ENCODE results near the gene CNTN4. TPM values are rescaled to one million over a fixed set of nuclear protein-coding genes. Genes with fewer than 3 reads are reported as not detected.

Gene CNTN4
- total RNA-seq, 2 donors from 2014 or later = 0.62 to 0.79 TPM

DNA sequence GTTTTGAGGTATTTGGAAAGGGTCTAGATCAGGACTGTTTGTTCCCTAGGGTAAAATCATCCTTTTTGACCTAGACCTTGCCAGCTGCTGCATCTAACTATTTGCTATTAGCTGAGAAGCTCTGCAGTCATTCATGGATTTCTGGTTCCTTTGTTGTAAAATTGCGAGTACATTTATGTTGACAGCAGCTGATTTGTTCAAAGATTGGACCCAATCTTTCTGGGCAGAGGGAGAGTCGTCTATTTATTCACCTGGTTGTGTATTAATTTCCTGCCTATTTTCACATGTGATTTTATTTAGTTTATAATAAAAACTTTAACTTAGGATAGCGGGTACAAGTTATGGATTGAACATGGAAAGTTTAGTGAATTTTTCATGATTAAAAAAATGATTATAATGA, 236.3 kb downstream of the CNTN4 start:
- ATAC-seq (replicated peaks in 1 of 2) = no peak
- Mint-ChIP-seq H3K27ac (no peak overlapping the region), H3K9me3 (no peaks in the 10 kb centered on the region), H3K36me3 (ENCODE audit: insufficient read depth in 2 of 2) (no peaks in the 10 kb centered on the region), H3K4me3 (no peak overlapping the region), H3K27me3 (ENCODE audit: low read depth) (no peaks in the 10 kb centered on the region), H3K4me1 (ENCODE audit: low read depth) (no peaks in the 10 kb centered on the region)
- no peak for DNase-seq

DNA sequence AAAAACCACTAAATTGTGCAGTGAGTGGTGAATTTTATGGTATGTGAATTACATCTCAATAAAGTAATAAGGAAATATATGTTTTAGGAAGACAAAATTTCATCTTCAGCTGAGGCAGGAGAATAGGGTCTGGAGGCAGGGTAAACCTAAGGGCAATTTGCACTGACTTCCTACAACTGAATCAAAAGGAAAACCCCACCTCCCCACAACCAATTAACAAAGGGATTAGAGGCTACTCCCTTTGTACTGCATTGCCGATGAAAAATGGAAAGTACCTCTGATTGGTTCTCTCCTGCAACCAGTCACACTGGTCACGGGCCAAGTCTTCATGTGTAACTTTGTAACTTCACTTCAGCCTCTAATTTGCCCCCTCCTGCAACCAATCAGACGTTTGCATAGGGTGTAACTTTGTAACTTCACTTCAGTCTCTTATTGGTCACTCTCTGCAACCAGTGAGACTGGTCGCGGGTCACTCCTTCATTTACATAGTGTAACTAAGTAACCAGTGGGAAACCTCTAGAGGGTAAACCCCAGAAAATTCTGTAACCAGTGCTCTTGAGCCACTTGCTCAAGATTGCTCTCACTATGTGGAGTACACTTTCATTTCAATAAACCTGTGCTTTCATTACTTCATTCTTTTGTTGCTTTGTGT, 244.5 kb downstream of the CNTN4 start:
- Mint-ChIP-seq H3K27me3 (ENCODE audit: low read depth) (no peaks in the 10 kb centered on the region), H3K9me3 (no peaks in the 10 kb centered on the region), H3K4me1 (ENCODE audit: low read depth) (no peaks in the 10 kb centered on the region), H3K4me3 (no peak overlapping the region), H3K36me3 (ENCODE audit: insufficient read depth in 2 of 2) (no peaks in the 10 kb centered on the region), H3K27ac (no peak overlapping the region)
- DNase-seq (no peak), ATAC-seq (replicated peaks in 1 of 2) (no peak)

DNA sequence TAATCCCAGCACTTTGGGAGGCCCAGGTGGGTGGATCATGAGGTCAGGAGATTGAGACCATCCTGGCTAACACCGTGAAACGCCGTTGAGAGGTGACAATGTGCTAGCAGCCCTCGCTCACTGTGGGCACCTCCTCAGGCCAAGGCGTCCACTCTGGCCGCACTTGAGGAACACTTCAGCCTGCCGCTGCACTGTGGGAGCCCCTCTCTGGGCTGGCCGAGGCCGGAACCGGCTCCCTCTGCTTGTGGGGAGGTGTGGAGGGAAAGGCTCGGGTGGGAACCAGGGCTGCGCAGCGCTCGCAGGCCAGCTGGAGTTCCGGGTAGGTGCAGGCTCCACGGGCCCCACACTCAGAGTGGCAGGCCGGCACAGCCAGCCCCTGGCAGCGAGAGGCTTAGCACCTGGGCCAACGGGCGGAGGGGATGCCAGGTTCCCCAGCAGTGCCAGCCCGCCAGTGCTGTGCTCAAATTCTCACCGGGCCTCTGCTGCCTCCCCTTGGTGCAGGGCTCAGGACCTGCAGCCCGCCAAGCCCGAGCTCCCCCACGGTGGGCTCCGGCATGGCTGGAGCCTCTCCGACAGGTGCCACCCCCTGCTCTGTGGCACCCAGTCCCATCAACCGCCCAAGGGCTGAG, 253.6 kb downstream of the CNTN4 start:
- H3K4me3 Mint-ChIP-seq = no peak overlapping the region
- no peaks in the 10 kb centered on the region for H3K27me3 Mint-ChIP-seq (ENCODE audit: low read depth)
- peaks cover 0 to 2% of the 10 kb centered on the region in 2 donors for H3K9me3 Mint-ChIP-seq
- no peak overlapping the region for H3K27ac Mint-ChIP-seq
- DNase-seq = no peak
- H3K36me3 Mint-ChIP-seq (ENCODE audit: insufficient read depth in 2 of 2) = no peaks in the 10 kb centered on the region
- peaks cover 7% of the 10 kb centered on the region for H3K4me1 Mint-ChIP-seq (ENCODE audit: low read depth)
- no peak for ATAC-seq (replicated peaks in 1 of 2)

DNA sequence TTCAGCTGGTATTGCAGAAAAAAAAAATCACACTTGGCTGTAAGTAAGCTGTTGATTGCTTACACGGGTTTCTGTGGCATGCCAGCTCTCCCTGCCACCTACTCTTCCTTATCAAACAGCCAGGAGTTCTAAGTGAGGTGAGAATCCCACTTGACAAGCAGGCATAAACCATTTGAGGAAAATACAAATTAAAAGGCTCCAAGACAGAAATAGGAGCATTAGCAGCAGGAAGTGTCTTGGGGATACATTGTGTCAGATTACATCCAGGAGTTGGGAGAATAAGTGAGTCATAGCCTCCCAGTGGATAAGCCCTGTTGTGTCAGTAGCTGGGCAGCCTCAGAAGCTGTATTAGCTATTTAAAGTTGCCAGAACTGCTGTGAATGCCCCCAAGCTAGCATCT, 256.0 kb downstream of the CNTN4 start:
- Mint-ChIP-seq H3K27ac (no peak overlapping the region), H3K36me3 (ENCODE audit: insufficient read depth in 2 of 2) (no peaks in the 10 kb centered on the region), H3K27me3 (ENCODE audit: low read depth) (no peaks in the 10 kb centered on the region), H3K9me3 (peaks cover 0 to under 1% of the 10 kb centered on the region in 2 donors), H3K4me1 (ENCODE audit: low read depth) (peaks cover 7% of the 10 kb centered on the region), H3K4me3 (no peak overlapping the region)
- DNase-seq (no peak), ATAC-seq (replicated peaks in 1 of 2) (no peak)

DNA sequence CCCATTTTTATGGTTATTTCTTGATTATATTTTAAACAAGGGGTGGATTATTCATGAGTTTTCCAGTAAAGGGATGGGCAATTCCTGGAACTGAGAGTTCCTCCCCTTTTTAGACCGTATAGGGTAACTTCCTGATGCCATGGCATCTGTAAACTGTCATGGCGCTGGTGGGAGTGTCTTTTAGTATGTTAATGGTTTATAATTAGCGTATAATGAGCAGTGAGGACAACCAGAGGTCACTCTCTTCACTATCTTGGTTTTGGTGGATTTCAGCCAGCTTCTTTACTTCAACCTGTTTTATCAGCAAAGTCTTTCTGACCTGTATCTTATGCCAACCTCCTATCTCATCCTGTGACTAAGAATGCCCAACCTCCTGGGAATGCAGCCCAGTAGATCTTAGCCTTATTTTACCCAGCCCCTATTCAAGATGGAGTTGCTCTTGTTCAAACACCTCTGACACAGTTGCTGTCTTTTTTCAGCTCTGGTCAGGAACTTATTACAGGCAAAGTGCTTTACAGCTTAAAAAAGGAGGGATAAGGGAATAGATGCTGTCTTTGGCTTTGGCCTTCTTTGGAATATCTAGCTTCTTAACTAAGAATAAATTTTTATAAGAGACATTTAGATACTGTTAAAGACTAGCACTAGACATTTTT, 257.8 kb downstream of the CNTN4 start:
- no peaks in the 10 kb centered on the region for H3K9me3 Mint-ChIP-seq
- no peak for ATAC-seq (replicated peaks in 1 of 2)
- H3K36me3 Mint-ChIP-seq (ENCODE audit: insufficient read depth in 2 of 2) = no peaks in the 10 kb centered on the region
- no peak overlapping the region for H3K4me3 Mint-ChIP-seq
- peaks cover 7% of the 10 kb centered on the region for H3K4me1 Mint-ChIP-seq (ENCODE audit: low read depth)
- H3K27me3 Mint-ChIP-seq (ENCODE audit: low read depth) = no peaks in the 10 kb centered on the region
- DNase-seq = no peak
- no peak overlapping the region for H3K27ac Mint-ChIP-seq

DNA sequence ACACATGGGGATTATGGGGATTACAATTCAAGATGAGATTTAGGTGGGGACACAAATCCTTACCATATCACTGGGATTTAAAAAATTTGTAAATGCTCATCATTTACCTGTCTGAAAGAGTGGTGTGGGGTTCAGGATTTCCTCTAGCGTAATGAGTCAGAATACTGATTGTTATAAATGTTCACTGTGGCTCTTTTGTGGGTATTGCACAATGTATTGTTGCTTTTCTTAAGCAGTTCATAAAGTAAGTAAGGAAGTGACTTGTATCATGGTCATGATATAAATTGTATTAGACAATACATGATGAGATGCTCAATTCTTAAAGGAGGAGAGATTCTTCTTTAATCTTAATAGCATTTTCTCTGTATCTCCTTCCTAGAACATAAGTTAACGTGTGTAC, 262.1 kb downstream of the CNTN4 start:
- no peak for ATAC-seq (replicated peaks in 1 of 2)
- no peaks in the 10 kb centered on the region for H3K9me3 Mint-ChIP-seq
- H3K27ac Mint-ChIP-seq = no peak overlapping the region
- H3K27me3 Mint-ChIP-seq (ENCODE audit: low read depth) = no peaks in the 10 kb centered on the region
- no peak for DNase-seq
- H3K4me1 Mint-ChIP-seq (ENCODE audit: low read depth) = peaks cover 3% of the 10 kb centered on the region
- no peak overlapping the region for H3K4me3 Mint-ChIP-seq
- no peaks in the 10 kb centered on the region for H3K36me3 Mint-ChIP-seq (ENCODE audit: insufficient read depth in 2 of 2)

DNA sequence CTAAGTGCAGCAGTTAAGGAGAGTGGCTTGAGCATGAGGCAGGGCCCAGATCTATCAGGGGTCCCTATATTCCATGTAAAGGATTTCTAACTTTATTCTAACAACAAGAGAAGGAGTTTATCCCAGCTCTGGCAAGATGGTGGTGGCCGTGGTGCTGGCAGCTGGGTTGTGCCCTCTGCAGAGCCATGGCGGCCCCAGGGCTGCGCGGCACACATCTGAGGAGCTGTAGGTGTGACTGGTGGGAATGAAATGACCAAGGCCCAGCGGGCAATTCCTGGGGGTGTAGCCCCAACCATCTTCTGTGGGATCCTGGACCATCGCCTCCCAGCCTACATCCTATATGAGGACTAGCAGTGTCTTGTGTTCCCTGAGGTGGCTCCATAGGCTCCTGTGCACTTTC, 263.5 kb downstream of the CNTN4 start:
- Mint-ChIP-seq H3K4me3 (no peak overlapping the region), H3K4me1 (ENCODE audit: low read depth) (no peaks in the 10 kb centered on the region), H3K9me3 (no peaks in the 10 kb centered on the region), H3K27ac (no peak overlapping the region), H3K36me3 (ENCODE audit: insufficient read depth in 2 of 2) (no peaks in the 10 kb centered on the region), H3K27me3 (ENCODE audit: low read depth) (no peaks in the 10 kb centered on the region)
- DNase-seq (no peak), ATAC-seq (replicated peaks in 1 of 2) (no peak)

DNA sequence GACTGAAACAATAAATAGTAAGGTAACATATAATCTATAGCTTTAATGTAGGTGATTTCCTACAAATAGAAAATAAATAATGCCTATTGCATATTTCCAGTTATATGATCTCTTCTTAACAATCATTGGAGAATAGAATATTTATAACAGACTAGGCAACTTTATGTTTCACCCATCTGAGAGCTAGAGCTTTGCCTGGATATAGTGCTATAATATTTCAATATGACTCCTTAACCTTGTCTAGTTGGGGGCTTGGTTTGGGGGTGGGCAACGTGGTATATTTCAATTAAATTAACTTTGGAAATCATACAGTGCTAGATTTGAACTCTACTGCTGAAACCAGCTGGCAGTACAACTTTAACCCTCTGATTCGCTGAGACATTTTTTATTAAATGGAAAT, 265.2 kb downstream of the CNTN4 start:
- ATAC-seq (replicated peaks in 1 of 2) = no peak
- Mint-ChIP-seq H3K27ac (no peak overlapping the region), H3K4me3 (no peak overlapping the region), H3K9me3 (no peaks in the 10 kb centered on the region), H3K4me1 (ENCODE audit: low read depth) (no peaks in the 10 kb centered on the region), H3K27me3 (ENCODE audit: low read depth) (no peaks in the 10 kb centered on the region), H3K36me3 (ENCODE audit: insufficient read depth in 2 of 2) (no peaks in the 10 kb centered on the region)
- no peak for DNase-seq

DNA sequence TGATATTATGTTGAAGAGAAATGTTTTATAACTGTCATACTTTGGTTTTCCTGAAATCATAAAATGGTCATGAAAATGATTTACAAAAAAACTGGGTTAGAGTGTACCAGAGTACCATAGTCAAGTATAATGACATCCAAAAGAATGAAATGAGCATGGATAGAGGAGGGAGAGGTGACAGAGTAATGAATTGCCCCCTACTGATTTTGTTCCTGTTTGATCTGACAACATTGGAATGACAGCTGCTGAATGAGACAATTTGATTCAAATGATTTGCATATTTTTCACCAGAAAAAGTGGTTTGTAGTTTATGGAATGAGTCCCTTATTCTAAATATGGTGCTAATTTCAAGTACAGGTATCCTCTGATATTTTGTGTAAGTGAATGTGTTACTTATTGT, 271.7 kb downstream of the CNTN4 start:
- Mint-ChIP-seq H3K27ac (no peak overlapping the region), H3K36me3 (ENCODE audit: insufficient read depth in 2 of 2) (no peaks in the 10 kb centered on the region), H3K9me3 (no peaks in the 10 kb centered on the region), H3K27me3 (ENCODE audit: low read depth) (no peaks in the 10 kb centered on the region), H3K4me3 (no peak overlapping the region), H3K4me1 (ENCODE audit: low read depth) (no peaks in the 10 kb centered on the region)
- no peak for DNase-seq
- no peak for ATAC-seq (replicated peaks in 1 of 2)

DNA sequence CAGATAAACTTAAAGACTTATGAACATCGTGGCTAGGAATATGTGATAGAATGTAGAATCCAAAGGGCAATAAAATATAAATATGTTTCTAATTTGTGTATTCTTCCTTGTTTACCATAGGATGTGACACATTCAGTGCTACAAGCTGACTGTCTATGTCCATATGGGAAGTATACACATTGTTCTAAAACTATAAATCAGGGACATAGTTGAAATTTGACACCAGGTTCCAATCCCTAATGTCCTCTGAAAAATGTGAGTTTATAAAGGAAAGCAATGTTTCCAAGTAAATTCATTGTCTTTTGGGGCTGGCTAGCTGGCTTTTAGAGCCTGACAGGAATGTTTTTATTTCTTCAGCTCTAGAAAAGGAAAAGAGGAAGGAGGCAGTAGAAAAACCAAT, 273.6 kb downstream of the CNTN4 start:
- ATAC-seq (replicated peaks in 1 of 2) = no peak
- Mint-ChIP-seq H3K4me1 (ENCODE audit: low read depth) (no peaks in the 10 kb centered on the region), H3K36me3 (ENCODE audit: insufficient read depth in 2 of 2) (no peaks in the 10 kb centered on the region), H3K27ac (no peak overlapping the region), H3K27me3 (ENCODE audit: low read depth) (no peaks in the 10 kb centered on the region), H3K9me3 (no peaks in the 10 kb centered on the region), H3K4me3 (no peak overlapping the region)
- DNase-seq = no peak

DNA sequence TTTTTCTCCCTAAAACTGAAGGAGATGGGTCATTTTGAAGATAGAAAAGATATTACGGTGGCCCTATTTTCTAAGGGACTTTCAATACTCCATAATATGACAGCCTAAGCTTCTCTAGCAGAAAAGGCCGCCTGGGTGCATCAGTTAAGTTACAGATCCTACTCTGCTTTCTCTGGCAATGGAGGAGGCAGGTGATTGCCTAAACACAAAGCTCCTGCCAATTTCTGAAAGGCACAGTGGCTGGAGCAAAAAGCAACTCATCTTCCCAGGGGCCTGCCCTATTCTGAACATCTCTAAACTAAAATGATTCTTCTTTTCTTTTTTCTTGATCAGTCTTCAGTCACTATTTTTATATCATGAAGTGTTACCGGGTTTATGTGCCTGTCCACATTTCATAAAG, 276.7 kb downstream of the CNTN4 start:
- Mint-ChIP-seq H3K9me3 (no peaks in the 10 kb centered on the region), H3K4me3 (no peak overlapping the region), H3K27ac (no peak overlapping the region), H3K36me3 (ENCODE audit: insufficient read depth in 2 of 2) (no peaks in the 10 kb centered on the region), H3K27me3 (ENCODE audit: low read depth) (no peaks in the 10 kb centered on the region), H3K4me1 (ENCODE audit: low read depth) (no peaks in the 10 kb centered on the region)
- ATAC-seq (replicated peaks in 1 of 2) = no peak
- DNase-seq = no peak

DNA sequence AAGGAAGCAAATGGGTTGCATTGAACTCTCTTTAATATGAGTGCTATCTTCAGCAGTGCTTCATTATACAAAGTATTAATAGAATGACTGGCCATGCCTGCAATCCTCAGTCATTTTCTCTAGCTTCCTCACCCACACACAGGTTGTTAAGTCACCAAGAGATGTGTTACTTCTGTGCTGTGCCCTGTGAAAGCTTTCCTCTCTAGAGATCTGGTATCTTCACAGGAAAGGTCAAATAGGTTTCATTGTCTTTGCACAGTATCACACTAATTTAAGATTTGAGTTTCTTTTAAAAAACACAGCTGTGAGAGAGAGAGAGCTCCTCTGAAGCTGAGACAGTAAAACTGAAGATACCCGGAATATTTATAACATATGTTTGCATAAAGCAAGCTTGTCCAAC, 278.6 kb downstream of the CNTN4 start:
- no peak overlapping the region for H3K27ac Mint-ChIP-seq
- H3K4me1 Mint-ChIP-seq (ENCODE audit: low read depth) = no peaks in the 10 kb centered on the region
- no peaks in the 10 kb centered on the region for H3K36me3 Mint-ChIP-seq (ENCODE audit: insufficient read depth in 2 of 2)
- H3K9me3 Mint-ChIP-seq = no peaks in the 10 kb centered on the region
- no peak overlapping the region for H3K4me3 Mint-ChIP-seq
- ATAC-seq (replicated peaks in 1 of 2) = no peak
- H3K27me3 Mint-ChIP-seq (ENCODE audit: low read depth) = no peaks in the 10 kb centered on the region
- no peak for DNase-seq

DNA sequence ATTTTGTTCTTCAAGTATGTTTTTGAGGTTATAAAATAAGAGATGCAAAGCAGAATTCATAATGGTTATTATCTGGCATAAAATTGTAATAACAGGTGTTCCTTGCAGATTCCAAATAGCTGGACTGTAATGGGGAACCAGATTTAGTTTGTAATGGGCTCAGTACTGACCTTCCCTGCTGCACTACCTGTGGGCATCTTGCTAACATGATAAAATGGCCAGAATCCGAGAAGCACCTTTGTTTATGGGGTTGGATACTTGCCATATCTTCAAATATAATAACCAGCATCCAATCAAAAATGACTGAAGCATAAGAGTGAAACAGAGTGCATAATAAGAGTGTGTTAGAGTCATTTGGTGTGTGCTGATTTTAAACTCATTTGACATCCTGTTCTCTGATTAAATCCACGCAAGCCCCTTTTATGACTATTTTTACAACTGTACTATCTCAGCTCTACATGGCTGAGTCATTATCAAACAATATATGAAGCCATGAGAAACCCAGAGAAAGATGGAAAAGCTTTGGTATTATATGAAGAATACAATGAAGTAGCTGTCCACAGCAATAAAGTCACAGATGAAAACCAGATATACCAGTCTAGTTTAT, 292.4 kb downstream of the CNTN4 start:
- Mint-ChIP-seq H3K36me3 (ENCODE audit: insufficient read depth in 2 of 2) (no peaks in the 10 kb centered on the region), H3K27ac (no peak overlapping the region), H3K4me3 (no peak overlapping the region)

More for the DNA sequence above, 292.4 kb downstream of the CNTN4 start:
- no peak for ATAC-seq (replicated peaks in 1 of 2)
- no peaks in the 10 kb centered on the region for H3K4me1 Mint-ChIP-seq (ENCODE audit: low read depth)
- no peak for DNase-seq
- H3K9me3 Mint-ChIP-seq = peaks cover 0 to 2% of the 10 kb centered on the region in 2 donors
- H3K27me3 Mint-ChIP-seq (ENCODE audit: low read depth) = no peaks in the 10 kb centered on the region
